Colonic mucosa (tissue), 4 donors: Measurements from ENCODE around the gene TRIM8. TPM values are rescaled to one million over a fixed set of nuclear protein-coding genes. Genes with fewer than 3 reads are reported as not detected.
"Not testable (repeated sequence)": the region's sequence is repeated elsewhere in the genome, so short reads cannot be mapped to it uniquely, and the experiment has no call there.

Experiments
- DNase-seq: peaks from one replicate; pipeline ENCODE4 v3.0.0-alpha.2; 2020
- H3K27ac ChIP-seq: fragments of 200-600 bp; one replicate; pipeline ENCODE4 v1.8.0; 2021
- H3K27me3 ChIP-seq: fragments of 200-600 bp; one replicate; pipeline ENCODE4 v1.8.0; 2021
- H3K36me3 ChIP-seq: fragments of 200-600 bp; one replicate; pipeline ENCODE4 v1.8.0; 2021
- H3K4me1 ChIP-seq: fragments of 200-600 bp; one replicate; pipeline ENCODE4 v1.8.0; 2021; ENCODE audit warnings: mild to moderate bottlenecking
- H3K4me3 ChIP-seq: fragments of 200-600 bp; one replicate; pipeline ENCODE4 v1.8.0; 2021
- H3K9ac ChIP-seq, 2 donors: one replicate each; pipeline ENCODE4 v1.7.0; 2013; ENCODE audit warnings: control low read depth in 2 of 2, low read depth in 2 of 2, low read length in 2 of 2
- H3K9me3 ChIP-seq: fragments of 200-600 bp; one replicate; pipeline ENCODE4 v1.8.0; 2021
- CTCF ChIP-seq: fragments of 200-600 bp; IDR thresholded peaks from one replicate; pipeline ENCODE4 v1.8.0; 2022; ENCODE audit warnings: antibody characterized with exemption, mild to moderate bottlenecking
- intact Hi-C: fragments of 100-400 bp; cut with DNase I; formaldehyde crosslinking; loops from one replicate; pipeline ENCODE4 v1.14.1; 2022
- total RNA-seq, 2 donors: library from RNA; stranded (reverse); fragmentation: NEBNext Ultra II Directional in 1 of 2; extraction: Animal tissue kit (Norgen Biotek cat#: 25700) in 1 of 2; gene quantifications; one replicate each; pipeline ENCODE4 v1.2.1, GENCODE V29; 2021
- donor health status: healthy.
- donor health status: DM: no; HTN: no; CAD: no.
- donor health status: DM: no; HTN: no; CAD: no.

Gene TRIM8
- total RNA-seq, 2 donors from 2014 or later = 64.9 to 79.6 TPM

- Histone ChIP-seq H3K9ac (no peak overlapping the region), H3K36me3 (no peaks in the 10 kb centered on the region), H3K9me3 (no peaks in the 10 kb centered on the region), H3K27ac (no peak overlapping the region), H3K27me3 (no peaks in the 10 kb centered on the region), H3K4me1 (no peaks in the 10 kb centered on the region), H3K4me3 (no peak overlapping the region)
- TF ChIP-seq CTCF = no peak
- intact Hi-C loops = no loop called here
- DNase-seq = no peak
These were observed 39.5 kb downstream of the TRIM8 start for GRCh38 chr10:102683736-102684135.

DNA sequence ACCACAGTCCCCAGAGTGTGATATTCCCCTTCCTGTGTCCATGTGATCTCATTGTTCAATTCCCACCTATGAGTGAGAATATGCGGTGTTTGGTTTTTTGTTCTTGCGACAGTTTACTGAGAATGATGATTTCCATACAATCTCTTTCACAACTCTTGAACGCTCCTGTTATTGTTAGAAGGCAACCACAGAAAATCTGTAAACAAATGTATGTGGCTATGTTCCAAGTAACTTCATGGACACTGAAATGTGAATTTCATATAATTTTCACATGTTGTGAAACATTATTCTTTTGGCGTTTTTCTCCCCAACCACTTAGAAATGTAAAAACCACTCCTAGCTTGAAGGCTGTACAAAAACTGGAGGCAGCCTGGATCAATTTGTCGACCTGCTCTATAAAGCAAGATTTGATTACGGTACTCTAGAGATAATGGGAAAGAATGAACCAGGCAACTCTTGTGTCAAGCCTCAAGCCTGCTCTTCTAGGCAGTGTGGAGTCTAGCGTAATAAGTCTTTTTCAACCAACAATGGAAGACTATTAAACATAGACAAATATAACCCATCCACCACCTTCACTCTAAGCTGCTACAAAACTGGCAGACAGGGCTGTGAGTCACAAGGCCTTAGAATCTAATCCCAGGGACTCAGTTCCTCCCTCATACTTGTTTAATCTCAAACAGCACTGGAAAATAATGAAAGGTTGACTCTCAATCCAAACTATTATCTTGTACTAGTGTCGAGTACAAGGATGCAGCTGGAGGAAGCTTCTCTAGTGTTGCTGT, 47.2 kb downstream of the TRIM8 start:
- DNase-seq = no peak
- Histone ChIP-seq H3K9me3 (no peaks in the 10 kb centered on the region), H3K4me1 (no peaks in the 10 kb centered on the region), H3K36me3 (no peaks in the 10 kb centered on the region), H3K9ac (no peak overlapping the region), H3K27ac (no peak overlapping the region), H3K4me3 (no peak overlapping the region), H3K27me3 (no peaks in the 10 kb centered on the region)
- no peak for TF ChIP-seq CTCF
- intact Hi-C loops = no loop called here

GRCh38 chr10:102695401-102695800, 51.1 kb downstream of the TRIM8 start:
- H3K9me3 ChIP-seq, DNase-seq, H3K4me3 ChIP-seq, H3K27me3 ChIP-seq, H3K36me3 ChIP-seq, intact Hi-C loops, H3K27ac ChIP-seq, H3K9ac ChIP-seq, H3K4me1 ChIP-seq: not testable (repeated sequence)

DNA sequence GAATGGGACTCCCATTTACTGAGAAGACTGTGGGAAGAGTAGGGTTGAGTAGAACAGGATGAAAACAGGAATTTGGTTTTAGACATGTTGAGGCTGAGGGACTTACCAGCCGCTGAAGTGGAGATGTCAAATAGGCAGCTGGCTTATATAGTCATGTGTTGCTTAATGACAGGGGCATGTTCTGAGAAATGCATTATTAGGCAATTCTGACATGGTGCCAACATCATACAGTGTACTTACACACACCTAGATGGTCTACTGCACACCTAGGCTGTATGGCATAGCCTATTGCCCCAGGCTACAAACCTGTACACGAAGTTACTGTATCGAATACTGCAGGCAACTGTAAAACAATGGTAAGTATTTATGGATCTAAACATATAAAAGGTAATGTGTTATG, 52.5 kb downstream of the TRIM8 start:
- H3K36me3 ChIP-seq = no peaks in the 10 kb centered on the region
- H3K4me3 ChIP-seq = no peak overlapping the region
- no peaks in the 10 kb centered on the region for H3K27me3 ChIP-seq
- intact Hi-C loops = no loop called here
- no peak for TF ChIP-seq CTCF
- no peak overlapping the region for H3K9ac ChIP-seq
- DNase-seq = no peak
- H3K9me3 ChIP-seq = no peaks in the 10 kb centered on the region
- H3K4me1 ChIP-seq = no peaks in the 10 kb centered on the region
- H3K27ac ChIP-seq = no peak overlapping the region

- H3K4me3 ChIP-seq = no peak overlapping the region
- TF ChIP-seq CTCF = no peak
- no peak for DNase-seq
- no peak overlapping the region for H3K27ac ChIP-seq
- no peaks in the 10 kb centered on the region for H3K9me3 ChIP-seq
- no peaks in the 10 kb centered on the region for H3K4me1 ChIP-seq
- no peaks in the 10 kb centered on the region for H3K36me3 ChIP-seq
- H3K9ac ChIP-seq = no peak overlapping the region
- intact Hi-C loops = no loop called here
- H3K27me3 ChIP-seq = no peaks in the 10 kb centered on the region
These were observed 54.6 kb downstream of the TRIM8 start for GRCh38 chr10:102698894-102699293.

DNA sequence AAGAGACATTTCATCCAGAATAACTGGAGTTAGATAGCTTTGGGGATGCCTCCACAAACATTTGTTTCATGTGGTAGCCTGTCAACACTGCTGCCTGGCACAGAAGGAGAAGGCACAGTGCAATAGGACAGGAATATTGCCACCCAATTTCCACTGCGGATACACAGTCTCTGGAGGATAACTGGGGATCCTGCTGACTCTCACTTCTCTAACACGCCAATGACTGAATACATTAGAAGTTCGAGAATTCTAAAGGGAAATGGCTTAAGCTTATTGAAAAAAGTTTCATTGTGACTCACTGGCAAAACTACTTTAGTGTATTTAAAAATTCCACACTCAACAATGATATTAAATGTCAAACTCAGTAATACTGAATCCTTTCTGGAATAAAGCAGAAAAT, 57.0 kb downstream of the TRIM8 start:
- DNase-seq = no peak
- H3K4me1 ChIP-seq = no peaks in the 10 kb centered on the region
- intact Hi-C loops = loop anchor here (10.0 kb wide), 1 partner anchor 196 kb away; the partner anchor contains the start of genes ACTR1A and SUFU
- no peak for TF ChIP-seq CTCF
- H3K9ac ChIP-seq = no peak overlapping the region
- no peak overlapping the region for H3K27ac ChIP-seq
- H3K27me3 ChIP-seq = no peaks in the 10 kb centered on the region
- no peaks in the 10 kb centered on the region for H3K9me3 ChIP-seq
- no peak overlapping the region for H3K4me3 ChIP-seq
- H3K36me3 ChIP-seq = no peaks in the 10 kb centered on the region
